HFFc6 (cell line): ENCODE data around the gene TAF7. TPM values are rescaled to one million over a fixed set of nuclear protein-coding genes. Genes with fewer than 3 reads are reported as not detected.
A peak's percentile ranks its signal among the peaks of the same experiment; 100 is the strongest.

Experiments
- DNase-seq: peaks from one replicate; pipeline ENCODE4 v3.0.0-alpha.2; 2018
- H3K27ac Mint-ChIP-seq: 2 replicates; pipeline ENCODE4 v1.8.0; 2020; ENCODE audit warnings: mild to moderate bottlenecking, mixed read lengths
- H3K27me3 Mint-ChIP-seq: 2 replicates; pipeline ENCODE4 v1.8.0; 2021; ENCODE audit warnings: mild to moderate bottlenecking, moderate library complexity, mixed read lengths; ENCODE audit not compliant: insufficient read depth
- H3K36me3 Mint-ChIP-seq: 2 replicates; pipeline ENCODE4 v1.8.0; 2021; ENCODE audit warnings: low read depth, mixed read lengths
- H3K4me1 Mint-ChIP-seq: 2 replicates; pipeline ENCODE4 v1.8.0; 2020; ENCODE audit warnings: low read depth, mixed read lengths
- H3K4me3 Mint-ChIP-seq: 2 replicates; pipeline ENCODE4 v1.8.0; 2020; ENCODE audit warnings: mild to moderate bottlenecking, moderate library complexity, mixed read lengths
- H3K9me3 Mint-ChIP-seq: 2 replicates; pipeline ENCODE4 v1.8.0; 2020; ENCODE audit warnings: mild to moderate bottlenecking, mixed read lengths
- CTCF ChIP-seq: fragments of 200-600 bp; sonication (generic); IDR thresholded peaks from 2 replicates; pipeline ENCODE4 v1.5.0; 2021; ENCODE audit warnings: antibody characterized with exemption, mild to moderate bottlenecking
- total RNA-seq, 6 experiments: library from RNA; stranded (reverse); fragmentation: NEBNext Ultra II Directional; extraction: Animal tissue kit (Norgen Biotek cat#: 25700); gene quantifications; 2 replicates in 1 of 6; 3 replicates in 5 of 6; pipeline ENCODE4 v1.2.3, GENCODE V29; 2021

TAF7 gene
- total RNA-seq, 6 experiments from 2014 or later = 72.7 to 98.9 (median 74.8) TPM

GRCh38 chr5:141313711-141314110 is 6.9 kb downstream of the TAF7 start:
- TF ChIP-seq CTCF = no peak
- peaks cover 94% of the 10 kb centered on the region for H3K9me3 Mint-ChIP-seq

GRCh38 chr5:141306630-141307029 is 14.0 kb downstream of the TAF7 start:
- H3K4me1 Mint-ChIP-seq = no peaks in the 10 kb centered on the region
- no peak for DNase-seq
- no peak overlapping the region for H3K4me3 Mint-ChIP-seq
- H3K36me3 Mint-ChIP-seq = peaks cover 63% of the 10 kb centered on the region
- no peaks in the 10 kb centered on the region; the same call in 1 of the 2 replicates for H3K27me3 Mint-ChIP-seq
- peaks cover 70% of the 10 kb centered on the region for H3K9me3 Mint-ChIP-seq
- TF ChIP-seq CTCF = no peak
- no peak overlapping the region for H3K27ac Mint-ChIP-seq

More at GRCh38 chr5:141313711-141314110, 6.9 kb downstream of the TAF7 start:
- Mint-ChIP-seq H3K4me3 (no peak overlapping the region), H3K27ac (no peak overlapping the region), H3K36me3 (peaks cover 82% of the 10 kb centered on the region), H3K27me3 (peaks cover 10% of the 10 kb centered on the region), H3K4me1 (peaks cover 12% of the 10 kb centered on the region)
- DNase-seq = no peak

- Mint-ChIP-seq H3K27me3 (no peaks in the 10 kb centered on the region; the same call in 1 of the 2 replicates), H3K36me3 (peaks cover 52% of the 10 kb centered on the region), H3K27ac (no peak within 1 kb of the TSS), H3K9me3 (peaks cover 68% of the 10 kb centered on the region), H3K4me1 (no peaks in the 10 kb centered on the region), H3K4me3 (no peak within 1 kb of the TSS)
- no peak for TF ChIP-seq CTCF
- no peak for DNase-seq
Observed at GRCh38 chr5:141303756-141304155, 16.8 kb downstream of the TAF7 start, which contains the start of gene SLC25A2. TSS of gene SLC25A2 (minus strand) at chr5:141304049. CDS start at chr5:141303865, 184 bp downstream.

- Mint-ChIP-seq H3K9me3 (peaks cover 89% of the 10 kb centered on the region), H3K36me3 (peaks cover 50% of the 10 kb centered on the region), H3K4me1 (no peaks in the 10 kb centered on the region), H3K4me3 (no peak overlapping the region), H3K27ac (no peak overlapping the region), H3K27me3 (no peaks in the 10 kb centered on the region; the same call in 1 of the 2 replicates)
- no peak for TF ChIP-seq CTCF
- no peak for DNase-seq
Observed at GRCh38 chr5:141298376-141298775, 22.2 kb downstream of the TAF7 start.

GRCh38 chr5:141272906-141273305 is 47.7 kb downstream of the TAF7 start:
- Mint-ChIP-seq H3K27me3 (no peaks in the 10 kb centered on the region; the same call in 1 of the 2 replicates), H3K36me3 (peaks cover 37% of the 10 kb centered on the region), H3K9me3 (peaks cover 86% of the 10 kb centered on the region), H3K4me3 (no peak overlapping the region), H3K4me1 (no peaks in the 10 kb centered on the region), H3K27ac (no peak overlapping the region)
- DNase-seq = no peak
- peak; percentile 25; the same call in 1 of the 2 replicates for TF ChIP-seq CTCF

- no peak for TF ChIP-seq CTCF
- peaks cover 93% of the 10 kb centered on the region for H3K9me3 Mint-ChIP-seq
- H3K4me3 Mint-ChIP-seq = no peak overlapping the region
- no peaks in the 10 kb centered on the region; the same call in 1 of the 2 replicates for H3K27me3 Mint-ChIP-seq
- DNase-seq = no peak
- H3K36me3 Mint-ChIP-seq = peaks cover 57% of the 10 kb centered on the region
- no peak overlapping the region for H3K27ac Mint-ChIP-seq
- H3K4me1 Mint-ChIP-seq = no peaks in the 10 kb centered on the region
Observed at GRCh38 chr5:141269195-141269594, 51.4 kb downstream of the TAF7 start.
